MM.1S (cell line): ENCODE data around the gene KCNC4.

ENCODE experiments used
- CTCF ChIP-seq: fragments of 300-600 bp; sonication (generic); IDR thresholded peaks from 2 replicates; pipeline ENCODE4 v1.5.1; 2016; ENCODE audit warnings: antibody characterized with exemption, low read length, mixed read lengths
- EZH2 ChIP-seq: fragments of 300-600 bp; sonication (generic); optimal IDR thresholded peaks from 2 replicates; pipeline ENCODE3; 2017; ENCODE audit warnings: low read depth, mild to moderate bottlenecking, antibody characterized with exemption, low read length, mixed read lengths

GRCh38 chr1:110248746-110249145 lies 38.6 kb downstream of the KCNC4 start:
- TF ChIP-seq CTCF (no peak), EZH2 (no peak)
